Measurements from ENCODE around the gene MRPS10. TPM values are rescaled to one million over a fixed set of nuclear protein-coding genes. Genes with fewer than 3 reads are reported as not detected.

MRPS10 gene
- total RNA-seq, 2 experiments from 2014 or later, result 39.7 to 40.7 TPM

DNA sequence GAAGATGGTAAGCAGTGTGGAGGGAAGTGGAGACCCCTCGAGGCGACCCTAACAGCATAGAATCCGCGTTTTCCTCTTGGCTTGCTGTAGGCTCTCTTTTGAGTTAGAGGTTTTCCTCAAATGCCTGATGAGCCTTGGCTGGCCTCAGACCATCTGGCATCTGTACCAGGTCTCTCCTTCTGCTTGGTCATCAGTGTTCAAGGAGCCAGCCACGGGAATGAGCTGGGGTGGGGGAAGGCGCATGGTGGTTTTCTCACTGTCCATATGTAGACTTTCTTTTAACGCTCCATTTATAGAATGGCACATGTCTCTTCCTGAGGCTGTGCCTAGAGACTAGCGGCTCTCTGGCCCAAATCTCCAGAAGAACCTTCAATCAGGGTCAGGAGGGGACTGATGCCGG, 52.6 kb downstream of the MRPS10 start:
- intact Hi-C loops (cut with micrococcal nuclease), result no loop called here
- H3K36me3 Mint-ChIP-seq (ENCODE audit: low read depth), result no peaks in the 10 kb centered on the region
- no peak overlapping the region for H3K27ac Mint-ChIP-seq

DNA sequence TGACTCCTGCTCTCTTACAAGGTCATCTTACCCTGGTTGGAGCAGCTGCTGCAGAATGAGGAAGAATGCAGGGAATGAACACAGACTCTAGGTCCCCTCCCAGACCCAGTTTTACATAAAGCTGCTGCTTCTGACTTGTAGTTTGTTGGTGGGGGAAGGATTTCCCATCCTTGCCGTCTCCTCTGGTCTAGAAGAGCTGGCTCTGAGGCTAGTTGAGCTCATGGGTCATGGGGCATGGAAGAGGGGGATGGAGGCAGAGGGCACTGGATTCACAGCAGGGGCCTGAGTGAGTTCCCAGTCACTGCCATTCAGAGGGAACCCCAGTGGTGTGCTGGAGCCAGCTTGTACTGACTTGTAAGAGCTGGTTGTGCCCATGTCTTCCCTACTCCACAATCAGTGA, 53.7 kb downstream of the MRPS10 start:
- no peak overlapping the region for H3K4me3 Mint-ChIP-seq
- intact Hi-C loops (cut with micrococcal nuclease), result no loop called here
- CTCF ChIA-PET, result interaction anchor here (0.6 to 4.1 kb wide), 7 partner anchors 8 to 388 kb away, joined by 3 to 22 read pairs (median 3); no protein-coding TSS in a partner anchor
- DNase-seq, result no peak
- no peak overlapping the region for H3K27ac Mint-ChIP-seq
- no peaks in the 10 kb centered on the region for H3K4me1 Mint-ChIP-seq (ENCODE audit: low read depth)
- H3K27me3 Mint-ChIP-seq (ENCODE audit: low read depth), result no peaks in the 10 kb centered on the region
- no peaks in the 10 kb centered on the region for H3K36me3 Mint-ChIP-seq (ENCODE audit: low read depth)
- no peaks in the 10 kb centered on the region for H3K9me3 Mint-ChIP-seq

More for the DNA sequence above, 52.6 kb downstream of the MRPS10 start:
- no peaks in the 10 kb centered on the region for H3K27me3 Mint-ChIP-seq (ENCODE audit: low read depth)
- no peak for DNase-seq
- no peaks in the 10 kb centered on the region for H3K9me3 Mint-ChIP-seq
- H3K4me3 Mint-ChIP-seq, result no peak overlapping the region
- CTCF ChIA-PET, result interaction anchor here (1.0 to 4.1 kb wide), 5 partner anchors 60 to 364 kb away, joined by 3 to 22 read pairs (median 3); partner anchors contain the start of gene TAF8
- H3K4me1 Mint-ChIP-seq (ENCODE audit: low read depth), result no peaks in the 10 kb centered on the region

DNA sequence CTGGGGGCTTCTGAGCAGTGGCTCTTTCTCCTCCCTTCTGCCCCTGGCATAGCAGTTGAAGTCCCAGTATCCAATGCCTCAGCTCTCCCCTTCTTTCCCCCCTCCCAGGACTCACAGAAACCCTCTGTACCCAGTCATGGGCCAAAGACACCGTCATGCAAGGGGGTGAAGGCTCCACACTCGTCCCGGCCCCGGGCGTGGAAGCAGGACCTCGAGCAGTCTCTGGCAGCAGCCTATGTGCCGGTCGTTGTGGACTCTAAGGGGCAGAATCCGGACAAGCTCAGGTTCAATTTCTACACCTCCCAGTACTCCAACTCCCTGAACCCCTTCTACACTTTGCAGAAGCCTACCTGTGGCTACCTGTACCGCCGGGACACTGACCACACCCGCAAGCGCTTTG, 54.8 kb downstream of the MRPS10 start:
- H3K36me3 Mint-ChIP-seq (ENCODE audit: low read depth), result no peaks in the 10 kb centered on the region
- intact Hi-C loops (cut with micrococcal nuclease), result no loop called here
- DNase-seq, result no peak
- CTCF ChIA-PET, result interaction anchor here (1.1 to 4.1 kb wide), 2 partner anchors 316 to 389 kb away, joined by 4 to 22 read pairs; no protein-coding TSS in a partner anchor
- no peak overlapping the region for H3K4me3 Mint-ChIP-seq
- H3K27me3 Mint-ChIP-seq (ENCODE audit: low read depth), result no peaks in the 10 kb centered on the region
- H3K27ac Mint-ChIP-seq, result no peak overlapping the region
- H3K4me1 Mint-ChIP-seq (ENCODE audit: low read depth), result no peaks in the 10 kb centered on the region
- no peaks in the 10 kb centered on the region for H3K9me3 Mint-ChIP-seq

DNA sequence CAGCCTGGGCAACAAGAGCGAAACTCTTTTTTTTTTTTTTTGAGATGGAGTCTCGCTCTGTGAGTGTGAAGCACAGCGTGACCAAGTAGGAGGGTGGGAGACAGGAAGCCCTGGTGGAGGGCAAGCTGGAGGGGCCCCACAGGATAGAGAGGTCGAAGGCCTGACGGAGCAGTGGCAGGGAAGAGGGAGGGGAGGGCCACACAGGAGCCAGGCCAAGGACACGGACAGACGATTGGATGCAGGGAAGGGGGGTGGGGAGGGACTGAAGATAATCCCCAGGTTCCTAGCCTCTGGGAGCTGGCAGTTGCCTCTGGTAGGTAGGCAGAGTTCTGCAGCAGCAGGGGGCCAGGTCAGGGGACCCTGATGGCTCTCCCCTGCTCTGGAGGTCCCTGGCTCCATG, 55.3 kb downstream of the MRPS10 start:
- CTCF ChIA-PET, result interaction anchor here (4.1 kb wide), 1 partner anchor 316 kb away, joined by 22 read pairs; no protein-coding TSS in a partner anchor
- no peak for DNase-seq
- H3K36me3 Mint-ChIP-seq (ENCODE audit: low read depth), result no peaks in the 10 kb centered on the region
- H3K9me3 Mint-ChIP-seq, result no peaks in the 10 kb centered on the region
- H3K4me3 Mint-ChIP-seq, result no peak overlapping the region
- no peak overlapping the region for H3K27ac Mint-ChIP-seq
- no peaks in the 10 kb centered on the region for H3K27me3 Mint-ChIP-seq (ENCODE audit: low read depth)
- no peaks in the 10 kb centered on the region for H3K4me1 Mint-ChIP-seq (ENCODE audit: low read depth)
- intact Hi-C loops (cut with micrococcal nuclease), result no loop called here

DNA sequence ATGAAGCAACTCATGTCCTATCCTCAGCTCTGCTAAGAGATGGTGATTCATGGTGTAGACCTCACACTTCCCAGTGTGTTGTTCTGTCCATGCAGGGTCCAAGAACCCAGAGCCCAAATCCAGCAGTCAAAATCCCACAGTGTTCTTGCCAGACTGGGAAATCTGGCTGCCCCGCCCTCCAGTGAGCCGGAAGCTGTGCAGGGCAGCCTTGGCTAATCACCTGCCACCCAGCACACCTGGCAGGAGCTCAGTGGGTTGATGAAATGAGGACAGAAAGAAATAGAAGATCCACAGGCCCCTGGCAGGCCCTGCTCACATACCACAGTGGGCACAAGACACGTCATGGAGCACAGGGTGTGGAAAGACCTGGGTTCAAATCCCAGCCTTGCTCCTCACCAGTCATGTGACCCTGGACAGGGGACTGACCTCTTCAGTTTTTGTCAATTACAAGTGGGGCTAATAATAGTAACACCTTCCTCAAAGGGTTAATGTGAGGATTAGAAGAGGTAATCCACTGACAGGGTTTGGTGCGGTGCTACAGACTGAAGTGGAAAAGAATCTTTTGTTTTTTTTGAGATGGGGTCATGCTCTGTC, 58.1 kb downstream of the MRPS10 start:
- Mint-ChIP-seq H3K4me1 (ENCODE audit: low read depth) (no peaks in the 10 kb centered on the region), H3K4me3 (no peak overlapping the region), H3K9me3 (no peaks in the 10 kb centered on the region), H3K27me3 (ENCODE audit: low read depth) (no peaks in the 10 kb centered on the region), H3K36me3 (ENCODE audit: low read depth) (no peaks in the 10 kb centered on the region), H3K27ac (no peak overlapping the region)
- intact Hi-C loops (cut with micrococcal nuclease), result no loop called here
- DNase-seq, result no peak
- CTCF ChIA-PET, result no interaction called here

DNA sequence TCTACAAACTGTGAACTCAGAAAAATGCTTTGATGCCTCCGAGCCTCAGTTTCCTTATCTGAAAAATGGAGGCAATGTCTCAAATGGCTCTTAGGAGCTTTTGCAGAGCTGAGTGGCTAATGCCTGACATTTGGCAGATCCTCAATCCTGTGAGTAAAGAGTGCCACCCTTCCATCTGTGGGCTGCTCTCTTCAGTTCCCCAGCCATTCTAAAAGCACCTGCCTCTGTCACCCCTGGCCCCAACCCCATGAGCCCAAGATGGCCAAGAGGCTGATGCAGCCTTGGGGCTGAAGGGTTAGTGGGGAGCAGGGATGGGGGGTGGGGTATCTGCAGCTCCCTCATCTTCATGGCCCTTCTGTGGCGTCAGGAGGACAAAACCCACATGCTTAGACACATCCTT, 59.0 kb downstream of the MRPS10 start:
- Mint-ChIP-seq H3K4me1 (ENCODE audit: low read depth) (no peaks in the 10 kb centered on the region), H3K36me3 (ENCODE audit: low read depth) (no peaks in the 10 kb centered on the region), H3K27me3 (ENCODE audit: low read depth) (no peaks in the 10 kb centered on the region), H3K27ac (no peak overlapping the region), H3K4me3 (no peak overlapping the region), H3K9me3 (no peaks in the 10 kb centered on the region)
- CTCF ChIA-PET, result no interaction called here
- intact Hi-C loops (cut with micrococcal nuclease), result no loop called here
- no peak for DNase-seq

DNA sequence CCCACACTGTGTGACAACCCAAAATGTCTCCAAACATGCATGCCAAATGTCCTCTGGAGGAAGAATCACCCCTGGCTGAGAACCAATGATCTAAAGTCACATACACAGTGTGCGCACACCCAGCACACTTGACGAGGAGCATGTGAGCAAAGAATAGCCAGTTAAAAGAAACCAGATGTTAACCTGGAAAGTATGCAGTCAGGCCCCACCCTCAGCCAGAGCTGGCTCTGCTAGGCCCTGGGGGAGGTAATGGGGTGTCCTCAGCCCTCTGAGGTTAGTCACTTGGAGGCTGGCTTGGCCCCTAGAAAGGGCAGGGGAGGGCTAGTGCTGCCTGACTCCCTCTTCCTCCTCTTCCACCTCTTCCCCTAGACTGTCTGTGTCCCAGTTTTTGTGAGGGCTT, 59.6 kb downstream of the MRPS10 start:
- H3K27me3 Mint-ChIP-seq (ENCODE audit: low read depth), result no peaks in the 10 kb centered on the region
- DNase-seq, result no peak
- H3K4me3 Mint-ChIP-seq, result no peak overlapping the region
- intact Hi-C loops (cut with micrococcal nuclease), result no loop called here
- H3K36me3 Mint-ChIP-seq (ENCODE audit: low read depth), result no peaks in the 10 kb centered on the region
- no peaks in the 10 kb centered on the region for H3K4me1 Mint-ChIP-seq (ENCODE audit: low read depth)
- no peaks in the 10 kb centered on the region for H3K9me3 Mint-ChIP-seq
- H3K27ac Mint-ChIP-seq, result no peak overlapping the region
- CTCF ChIA-PET, result no interaction called here

Other genes with a start within 250 kb of the MRPS10 start
- gene TAF8, start 167.3 kb downstream of the MRPS10 start, total RNA-seq, result 10 to 100 TPM; 67.3 to 68.5 TPM
- under 1 TPM; 0.12 to 0.14 TPM for gene C6orf132, start 75.2 kb downstream of the MRPS10 start, total RNA-seq
- not detected for gene GUCA1A, start 44.5 kb downstream of the MRPS10 start, total RNA-seq
- 1 to 10 TPM; 2.5 to 2.7 TPM for gene GUCA1B, start 22.9 kb downstream of the MRPS10 start, total RNA-seq
- gene TRERF1, start 234.1 kb upstream of the MRPS10 start, total RNA-seq, result 1 to 10 TPM; 6.7 to 6.9 TPM

Measured in activated naive CD4-positive, alpha-beta T cell treated with anti-CD3 and anti-CD28 coated beads for 36 hours (primary cell).